GM23248 (cell line): Measurements from ENCODE around the gene SF3B2.

Experiments
- EZH2 ChIP-seq: fragments of 200-600 bp; sonication (generic); IDR thresholded peaks from 2 replicates; pipeline ENCODE4 v1.6.1; 2018; ENCODE audit warnings: antibody characterized with exemption, mild to moderate bottlenecking; ENCODE audit not compliant: insufficient read depth, poor library complexity, severe bottlenecking
- EZH2phosphoT487 ChIP-seq: fragments of 200-600 bp; sonication (generic); IDR thresholded peaks from 2 replicates; pipeline ENCODE4 v1.6.1; 2018; ENCODE audit warnings: antibody characterized with exemption, moderate library complexity, mild to moderate bottlenecking, low read depth; ENCODE audit not compliant: insufficient read depth

DNA sequence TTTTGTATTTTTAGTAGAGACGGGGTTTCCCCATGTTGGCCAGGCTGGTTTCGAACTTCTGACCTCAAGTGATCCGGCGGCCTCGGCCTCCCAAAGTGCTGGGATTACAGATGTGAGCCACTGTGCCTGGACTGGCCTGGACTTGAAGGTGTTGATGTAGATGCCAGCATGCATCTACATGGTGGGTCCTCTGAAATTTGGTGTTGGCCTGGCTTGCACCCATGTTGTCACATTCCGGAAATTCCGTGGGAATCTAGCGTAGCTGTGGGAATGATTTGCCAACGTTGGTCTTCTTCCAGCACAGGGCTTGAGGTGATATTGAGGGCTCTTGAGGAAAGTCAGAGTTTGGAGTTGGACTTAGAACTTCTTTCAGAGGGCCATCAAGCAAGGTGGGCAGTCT lies 24.4 kb downstream of the SF3B2 start:
- TF ChIP-seq EZH2: no peak
- TF ChIP-seq EZH2phosphoT487: no peak
